CD4-positive, alpha-beta T cell treated with Interleukin-4 for 1 hour (primary cell): ENCODE measurements around the gene C5orf47.
"Not testable (repeated sequence)": the region's sequence is repeated elsewhere in the genome, so short reads cannot be mapped to it uniquely, and the experiment has no call there.

ENCODE experiments used
- DNase-seq, 2 donors: peaks; one replicate each; pipeline ENCODE4 v3.0.0-alpha.2; 2020 to 2022

Gene C5orf47

GRCh38 chr5:173970878-173971650, 17.9 kb upstream of the C5orf47 start:
- DNase-seq, result no peak

GRCh38 chr5:173971681-173972345, 17.2 kb upstream of the C5orf47 start:
- DNase-seq, result no peak

DNA sequence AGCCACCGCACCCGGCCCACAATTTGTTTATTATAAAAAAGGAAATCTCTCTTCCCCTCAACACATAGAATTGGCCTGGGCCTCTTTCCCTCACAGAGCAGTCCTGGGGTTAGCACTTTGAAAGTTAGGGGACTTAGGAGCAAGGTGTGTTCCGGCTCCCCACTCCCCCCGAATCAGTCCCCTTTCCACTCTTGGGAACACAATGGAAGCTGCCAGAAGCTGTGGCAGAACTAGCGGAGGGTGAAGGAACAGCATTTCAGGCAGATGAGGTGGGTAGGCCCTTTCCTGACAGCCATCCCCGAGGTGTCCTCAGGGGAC, 16.4 kb upstream of the C5orf47 start:
- DNase-seq, result no peak

DNA sequence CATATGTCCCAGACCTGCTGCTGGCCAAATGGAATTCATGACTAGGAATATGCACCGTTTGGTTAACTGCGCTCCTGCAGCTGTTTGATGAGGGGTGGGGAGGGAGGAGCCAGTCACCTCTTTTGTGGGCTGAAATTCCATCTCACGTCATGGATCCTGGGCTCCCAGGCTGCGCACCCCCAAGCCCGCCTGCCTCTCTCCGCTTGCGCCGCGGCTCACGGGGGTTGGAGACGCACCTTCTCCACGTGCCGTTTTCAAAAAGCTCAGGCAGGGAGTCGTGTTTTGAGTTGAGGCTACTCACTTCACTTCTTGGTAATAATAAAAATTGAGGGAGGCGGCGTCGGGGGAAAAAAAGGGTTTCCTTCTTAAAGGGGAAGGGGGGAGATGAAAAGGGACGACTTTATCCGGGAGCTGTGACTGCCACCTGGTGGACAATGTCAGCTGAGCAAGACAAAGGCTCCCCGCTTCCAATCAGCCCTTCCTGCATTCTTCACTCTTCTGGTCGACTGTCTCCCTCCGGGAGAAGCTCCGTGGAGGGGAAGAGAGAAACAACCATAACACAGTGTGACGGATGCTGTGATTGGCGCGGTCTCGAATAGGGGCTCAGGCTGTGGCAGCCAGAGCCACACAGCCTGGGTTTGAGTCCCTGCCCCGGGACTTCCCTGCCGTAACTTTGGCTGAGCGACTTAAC, 15.9 kb upstream of the C5orf47 start:
- peak; percentile 76 to 79 for DNase-seq

DNA sequence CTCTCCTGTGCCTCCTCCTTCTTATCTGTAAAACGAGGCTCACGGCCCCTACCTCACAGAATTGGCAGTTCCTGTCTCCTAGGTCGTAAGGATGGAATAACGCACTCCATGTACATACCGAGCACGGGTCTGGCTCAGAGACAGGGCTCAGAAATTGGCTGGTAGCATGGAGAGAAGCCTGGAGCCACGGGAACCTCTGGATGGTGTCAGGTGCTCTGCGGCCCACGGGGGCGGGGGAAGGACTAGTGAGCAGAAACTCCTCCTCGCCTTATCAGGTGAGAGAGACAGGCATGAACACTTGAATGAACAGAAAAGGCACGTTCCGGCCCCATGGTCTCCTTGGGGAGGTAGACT, 15.4 kb upstream of the C5orf47 start:
- DNase-seq, result no peak

DNA sequence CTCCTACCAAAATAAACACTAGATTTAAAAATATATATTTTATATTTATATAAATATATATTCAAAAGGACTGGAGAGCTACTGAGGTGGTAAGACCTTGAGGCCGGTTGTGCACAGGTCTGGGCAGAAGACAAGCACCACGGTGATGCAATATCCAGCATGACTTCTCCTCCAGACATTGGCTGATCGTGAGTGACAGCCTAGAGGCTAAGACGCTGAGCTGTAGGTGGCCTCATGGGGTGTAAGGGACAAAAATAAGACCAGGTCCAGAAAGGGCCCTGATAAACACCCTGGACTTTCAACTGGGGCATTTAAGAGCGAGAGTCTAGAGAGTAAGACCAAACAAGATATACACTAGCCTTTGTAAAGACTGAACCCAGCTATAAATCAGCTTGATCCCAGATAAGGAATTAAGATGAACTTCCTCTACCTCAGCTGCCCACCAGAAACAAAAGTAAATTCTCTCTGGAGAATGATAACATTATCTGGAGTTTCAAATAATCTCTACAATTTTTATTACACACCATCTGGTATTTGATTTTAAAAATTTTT, 14.2 kb upstream of the C5orf47 start:
- DNase-seq, result no peak

DNA sequence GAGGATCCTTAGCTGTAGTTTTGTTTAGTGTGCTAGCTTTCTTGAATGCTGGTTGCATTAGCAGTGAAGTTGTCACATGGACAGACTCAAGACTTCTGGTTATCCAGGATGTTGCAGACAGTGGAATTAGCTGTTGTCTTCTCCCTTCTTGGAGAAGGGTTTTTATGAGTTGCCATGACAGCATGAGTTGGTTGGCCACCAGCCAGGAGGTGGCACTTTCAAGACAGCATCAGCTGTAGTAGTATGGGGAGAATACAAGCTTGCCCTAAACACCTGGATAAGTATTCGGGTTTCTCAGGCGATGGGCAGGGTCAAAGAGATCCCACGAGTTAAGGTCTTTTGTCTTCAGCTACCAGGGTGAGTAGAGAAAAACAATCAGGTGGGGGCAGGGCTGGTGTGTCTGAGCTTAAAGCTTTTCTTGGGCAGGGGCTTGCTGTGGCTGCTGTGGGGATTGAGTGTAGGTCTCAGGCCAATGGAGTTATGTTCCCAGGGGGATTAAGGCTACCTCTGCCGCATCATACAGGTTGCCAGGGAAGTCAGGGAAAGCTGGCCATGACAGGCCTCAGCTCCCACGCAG, 7.7 kb upstream of the C5orf47 start:
- no peak for DNase-seq

- no peak for DNase-seq
These were observed 4.8 kb upstream of the C5orf47 start for GRCh38 chr5:173984218-173984617.

DNA sequence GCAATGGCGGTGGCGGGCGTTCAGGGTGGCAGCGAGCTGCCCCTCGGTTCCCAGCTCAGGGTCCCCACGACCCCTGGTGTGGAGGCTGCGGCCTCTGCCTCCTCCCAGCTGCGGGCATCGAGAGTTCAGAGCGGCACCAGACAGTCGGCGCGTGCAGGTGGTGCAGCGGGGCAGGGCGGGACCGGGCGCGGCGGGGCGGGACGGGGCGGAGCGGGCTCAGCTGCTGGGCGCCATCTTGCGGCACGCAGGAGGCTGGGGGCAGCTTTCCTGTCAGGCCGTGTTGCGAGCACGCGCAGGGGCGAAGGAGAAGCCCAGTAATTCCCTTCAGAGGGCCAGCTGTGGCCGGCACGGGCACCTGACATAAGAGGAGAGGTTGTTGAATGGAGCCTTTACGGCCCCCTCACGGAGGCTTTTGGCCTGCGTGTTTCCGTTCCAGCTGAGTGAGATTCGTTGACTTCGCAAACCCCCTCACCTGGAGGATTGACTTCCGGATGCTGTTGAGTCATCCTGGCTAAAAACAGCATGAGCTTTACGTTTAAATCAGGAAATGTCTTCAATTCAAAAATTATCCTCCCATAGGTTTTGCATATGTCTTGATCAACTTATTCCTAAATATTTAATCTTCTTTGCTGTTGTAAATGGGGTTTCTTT, 587 bp downstream of the C5orf47 start:
- DNase-seq, result no peak

DNA sequence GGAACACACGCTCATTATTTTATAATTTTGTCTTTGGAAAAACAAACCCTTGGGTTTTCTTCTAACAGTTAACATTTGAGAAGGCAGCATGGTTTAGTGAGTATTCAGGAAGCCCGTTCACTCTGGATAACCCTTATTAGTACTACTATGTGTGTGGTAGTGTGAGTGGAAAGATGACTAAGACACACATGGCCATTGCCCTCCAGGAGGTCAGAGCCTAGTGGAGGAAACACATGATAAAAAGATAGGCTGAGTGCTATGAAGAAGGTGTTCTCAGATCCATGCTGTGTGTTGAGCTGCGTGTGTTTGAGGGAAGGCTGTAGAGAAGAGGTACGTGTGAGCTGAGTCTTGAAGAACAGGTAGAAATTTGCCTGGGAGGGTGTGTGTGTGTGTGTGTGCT, 8.4 kb downstream of the C5orf47 start:
- no peak for DNase-seq

DNA sequence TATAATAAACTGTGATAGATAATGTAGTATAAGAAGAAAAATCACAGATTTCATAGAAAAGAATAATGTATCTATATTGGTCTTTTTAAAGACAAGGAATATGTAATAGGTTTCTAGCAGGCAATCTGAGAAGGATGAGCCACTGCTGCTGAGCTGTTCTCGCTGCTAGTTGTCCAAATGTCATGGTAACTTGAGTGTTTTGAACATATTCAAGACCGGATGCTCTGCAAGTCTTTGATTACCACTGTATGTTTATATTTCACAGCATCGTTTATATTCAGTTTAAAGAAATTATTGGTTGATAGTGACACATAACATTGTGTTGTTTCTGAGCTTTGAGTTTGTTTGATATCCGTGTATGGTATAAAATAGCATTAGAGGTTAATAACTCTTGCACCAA, 9.6 kb downstream of the C5orf47 start:
- no peak for DNase-seq

- DNase-seq, result no peak
These were observed 11.1 kb downstream of the C5orf47 start for GRCh38 chr5:174000076-174000475.

DNA sequence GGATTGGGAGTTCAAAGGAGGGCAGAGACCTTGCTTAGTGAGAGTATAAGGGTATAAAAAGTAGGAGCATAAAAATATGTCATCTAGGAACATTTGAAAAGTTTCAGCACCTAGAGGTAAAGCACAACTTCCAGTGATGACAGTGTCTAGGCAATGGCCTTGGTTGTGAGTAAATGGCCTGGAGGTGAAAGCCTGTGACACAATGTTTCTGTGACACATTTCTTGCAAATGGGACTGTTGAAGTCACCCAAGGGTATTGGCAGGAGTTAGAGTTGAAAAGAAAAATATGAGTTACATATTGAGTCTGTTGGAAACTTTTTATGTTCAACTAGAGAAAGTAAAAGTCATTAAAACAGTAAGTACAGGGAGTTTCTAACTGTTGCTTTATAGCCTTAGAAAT, 14.8 kb downstream of the C5orf47 start:
- DNase-seq, result no peak

GRCh38 chr5:174008922-174009321, 20.0 kb downstream of the C5orf47 start:
- no peak for DNase-seq

GRCh38 chr5:174010365-174010764, 21.4 kb downstream of the C5orf47 start:
- DNase-seq, result no peak

DNA sequence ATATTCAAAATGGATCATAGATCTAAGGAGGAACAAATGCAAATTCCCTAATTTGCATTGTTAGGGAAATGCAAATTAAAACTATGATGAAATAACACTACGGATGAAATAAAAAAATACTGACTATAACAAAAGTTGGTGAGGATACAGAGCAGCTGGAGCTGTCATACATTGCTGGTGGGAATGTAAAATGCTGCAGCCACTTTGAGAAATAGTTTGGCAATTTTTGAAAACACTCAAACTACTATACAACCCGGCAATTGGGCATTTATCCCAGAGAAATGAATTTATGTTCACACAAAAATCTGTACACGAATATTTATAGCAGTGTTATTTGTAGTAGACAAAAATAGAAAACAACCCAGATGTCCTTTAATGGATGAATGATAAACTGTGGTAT, 22.5 kb downstream of the C5orf47 start:
- DNase-seq, result no peak

DNA sequence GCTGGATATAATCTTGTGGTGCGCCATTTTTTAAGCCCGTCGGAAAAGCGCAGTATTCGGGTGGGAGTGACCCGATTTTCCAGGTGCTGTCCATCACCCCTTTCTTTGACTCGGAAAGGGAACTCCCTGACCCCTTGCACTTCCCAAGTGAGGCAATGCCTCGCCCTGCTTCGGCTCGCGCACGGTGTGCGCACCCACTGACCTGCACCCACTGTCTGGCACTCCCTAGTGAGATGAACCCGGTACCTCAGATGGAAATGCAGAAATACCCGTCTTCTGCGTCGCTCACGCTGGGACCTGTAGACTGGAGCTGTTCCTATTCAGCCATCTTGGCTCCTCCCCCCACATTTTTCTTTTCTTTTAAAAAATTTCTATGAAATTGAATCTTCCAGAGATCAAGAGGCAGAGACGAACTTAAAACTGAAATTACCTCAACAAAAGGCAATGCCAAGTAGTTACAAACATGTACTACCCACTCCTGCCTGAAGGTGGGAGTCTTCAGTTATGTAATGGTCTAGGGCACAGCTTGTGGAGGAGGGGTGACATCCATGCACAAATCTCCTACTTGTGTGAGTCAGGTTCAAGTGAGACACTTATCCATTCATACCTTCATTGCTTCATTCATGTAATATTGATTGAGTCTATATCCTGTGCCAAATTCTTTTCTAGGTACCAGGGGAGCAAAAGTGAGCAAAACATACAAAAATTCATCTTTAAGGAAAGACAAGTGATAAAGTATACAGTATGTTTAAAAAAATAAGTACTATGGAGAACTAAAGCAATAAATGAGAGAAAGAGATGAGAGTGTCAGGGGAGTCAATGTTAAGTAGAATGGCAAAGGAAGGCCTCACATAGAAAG, 31.3 kb downstream of the C5orf47 start:
- not testable (repeated sequence) for DNase-seq

GRCh38 chr5:174020928-174021304, 31.9 kb downstream of the C5orf47 start:
- DNase-seq, result no peak

- DNase-seq, result no peak
These were observed 33.6 kb downstream of the C5orf47 start for GRCh38 chr5:174022384-174023095.

GRCh38 chr5:174030286-174030685, 41.3 kb downstream of the C5orf47 start:
- DNase-seq, result no peak

- DNase-seq, result no peak
These were observed 55.7 kb downstream of the C5orf47 start for GRCh38 chr5:174044466-174045254.
